SK-N-SH (cell line): ENCODE measurements around the gene THOC6. TPM values are rescaled to one million over a fixed set of nuclear protein-coding genes. Genes with fewer than 3 reads are reported as not detected.

Source experiments
- polyA plus RNA-seq, 3 experiments: library from polyadenylated mRNA; depleted of rRNA; stranded (reverse); fragments of >200 nt; gene quantifications; 2 replicates each; pipeline ENCODE4 v1.2.3, GENCODE V29; 2012
- small RNA-seq, 7 experiments: library from RNA; depleted of rRNA; stranded (forward); fragments of <200 nt; gene quantifications; one replicate each; pipeline ENCODE3, GENCODE V24; 2012

THOC6 gene
- polyA plus RNA-seq, 1 of the 3 experiments (the other 2 are of a cell fraction), result 37.7 TPM

Small RNA genes within 50 kb of the gene (small RNA-seq; reads per million reads assigned to genes)
- gene LINC00514, result 0 to 8.3 (median 0) reads per million in 7 experiments

Other genes starting within 250 kb of the THOC6 start
- gene ELOB, start 246.8 kb upstream of the THOC6 start, polyA plus RNA-seq (2012; rRNA removed), result 327 and 329 TPM in 2 replicates
- gene PRSS33, start 236.5 kb upstream of the THOC6 start, polyA plus RNA-seq (2012; rRNA removed), result not detected in 2 replicates
- gene PRSS41, start 225.6 kb upstream of the THOC6 start, polyA plus RNA-seq (2012; rRNA removed), result not detected in 2 replicates
- gene PRSS21, start 206.8 kb upstream of the THOC6 start, polyA plus RNA-seq (2012; rRNA removed), result not detected in 2 replicates
- 0.26 and 0.47 TPM in 2 replicates for gene ZG16B, start 193.7 kb upstream of the THOC6 start, polyA plus RNA-seq (2012; rRNA removed)
- not detected in 2 replicates for gene PRSS22, start 165.9 kb upstream of the THOC6 start, polyA plus RNA-seq (2012; rRNA removed)
- 56.4 and 64.8 TPM in 2 replicates for gene FLYWCH2, start 140.8 kb upstream of the THOC6 start, polyA plus RNA-seq (2012; rRNA removed)
- gene FLYWCH1, start 112.1 kb upstream of the THOC6 start, polyA plus RNA-seq (2012; rRNA removed), result 22.4 and 30.1 TPM in 2 replicates
- 0.24 and 0.77 TPM in 2 replicates for gene KREMEN2, start 59.8 kb upstream of the THOC6 start, polyA plus RNA-seq (2012; rRNA removed)
- gene PAQR4, start 54.7 kb upstream of the THOC6 start, polyA plus RNA-seq (2012; rRNA removed), result 8.4 and 8.8 TPM in 2 replicates
- gene PKMYT1, start 43.6 kb upstream of the THOC6 start, polyA plus RNA-seq (2012; rRNA removed), result 5.3 and 8.5 TPM in 2 replicates
- gene CLDN9, start 11.1 kb upstream of the THOC6 start, polyA plus RNA-seq (2012; rRNA removed), result 0.08 TPM in 1 of 2 replicates, not detected in the other
- gene CLDN6, start 5.9 kb upstream of the THOC6 start, polyA plus RNA-seq (2012; rRNA removed), result 0.20 and 0.24 TPM in 2 replicates
- 374 and 393 TPM in 2 replicates for gene TNFRSF12A, start 3.7 kb upstream of the THOC6 start, polyA plus RNA-seq (2012; rRNA removed)
- gene HCFC1R1, start 93 bp upstream of the THOC6 start, polyA plus RNA-seq (2012; rRNA removed), result 34.7 and 54.9 TPM in 2 replicates
- gene BICDL2, start 12.9 kb downstream of the THOC6 start, polyA plus RNA-seq (2012; rRNA removed), result not detected in 2 replicates
- gene MMP25, start 22.5 kb downstream of the THOC6 start, polyA plus RNA-seq (2012; rRNA removed), result 0.03 and 0.05 TPM in 2 replicates
- 26.4 and 34.7 TPM in 2 replicates for gene IL32, start 41.6 kb downstream of the THOC6 start, polyA plus RNA-seq (2012; rRNA removed)
- gene ZSCAN10, start 75.3 kb downstream of the THOC6 start, polyA plus RNA-seq (2012; rRNA removed), result 0.05 TPM in 1 of 2 replicates, not detected in the other
- 7.6 and 9.7 TPM in 2 replicates for gene ZNF205, start 88.6 kb downstream of the THOC6 start, polyA plus RNA-seq (2012; rRNA removed)
- 0.83 and 1.1 TPM in 2 replicates for gene ZNF213, start 111.0 kb downstream of the THOC6 start, polyA plus RNA-seq (2012; rRNA removed)
- gene OR1F1, start 164.2 kb downstream of the THOC6 start, polyA plus RNA-seq (2012; rRNA removed), result 0.54 and 0.71 TPM in 2 replicates
- gene ZNF200, start 211.1 kb downstream of the THOC6 start, polyA plus RNA-seq (2012; rRNA removed), result 2.8 and 3.5 TPM in 2 replicates
- 0.02 TPM in 1 of 2 replicates, not detected in the other for gene MEFV, start 232.6 kb downstream of the THOC6 start, polyA plus RNA-seq (2012; rRNA removed)